Fibroblast of lung (primary cell): ENCODE measurements around the gene NNT. TPM values are rescaled to one million over a fixed set of nuclear protein-coding genes. Genes with fewer than 3 reads are reported as not detected.
"Not testable (repeated sequence)": the region's sequence is repeated elsewhere in the genome, so short reads cannot be mapped to it uniquely, and the experiment has no call there.

ENCODE experiments used
- DNase-seq, 2 donors: peaks; one replicate each; pipeline versions ENCODE4 v3.0.0 to v3.0.0-alpha.2; 2010; ENCODE audit warnings: low read depth in 2 of 2
- H2AFZ ChIP-seq: 2 replicates; pipeline ENCODE4 v1.5.1; 2012; ENCODE audit warnings: low read length, control low read depth, inconsistent platforms
- H3K27ac ChIP-seq: 2 replicates; pipeline ENCODE4 v1.5.1; 2011; ENCODE audit warnings: low read length, control low read depth; ENCODE audit not compliant: insufficient read depth
- H3K27me3 ChIP-seq: 2 replicates; pipeline ENCODE4 v1.5.1; 2011; ENCODE audit warnings: mild to moderate bottlenecking, low read length; ENCODE audit not compliant: control insufficient read depth, insufficient read depth
- H3K36me3 ChIP-seq: 2 replicates; pipeline ENCODE4 v1.5.1; 2011; ENCODE audit warnings: low read length; ENCODE audit not compliant: control insufficient read depth, insufficient read depth
- H3K4me1 ChIP-seq: 2 replicates; pipeline ENCODE4 v1.5.1; 2011; ENCODE audit warnings: low read length; ENCODE audit not compliant: control insufficient read depth, insufficient read depth; ENCODE audit errors: extremely low read depth
- H3K4me2 ChIP-seq: 2 replicates; pipeline ENCODE4 v1.5.1; 2011; ENCODE audit warnings: low read length, control low read depth; ENCODE audit not compliant: insufficient read depth; ENCODE audit errors: extremely low read depth
- H3K4me3 ChIP-seq, 4 experiments: fragments of 200-600 bp in 1 of 4; sonication (generic) in 1 of 4; replicated peaks in 1 of 4; 2 replicates each; pipeline ENCODE4 v1.5.1; 2011 to 2016; ENCODE audit warnings: low read length in 4 of 4, low read depth in 3 of 4, mild to moderate bottlenecking in 3 of 4, control low read depth in 2 of 4, inconsistent platforms in 1 of 4, mixed read lengths in 1 of 4; ENCODE audit not compliant: insufficient read depth in 1 of 4; ENCODE audit errors: control extremely low read depth in 1 of 4
- H3K79me2 ChIP-seq: 2 replicates; pipeline ENCODE4 v1.5.1; 2012; ENCODE audit warnings: mild to moderate bottlenecking, low read length, inconsistent platforms; ENCODE audit not compliant: control insufficient read depth, insufficient read depth
- H3K9ac ChIP-seq: 2 replicates; pipeline ENCODE4 v1.5.1; 2011; ENCODE audit warnings: mild to moderate bottlenecking, low read length, control low read depth; ENCODE audit not compliant: insufficient read depth
- H3K9me3 ChIP-seq: 2 replicates; pipeline ENCODE4 v1.5.1; 2012; ENCODE audit warnings: low read depth, low read length; ENCODE audit not compliant: control insufficient read depth, insufficient read depth
- H4K20me1 ChIP-seq: 2 replicates; pipeline ENCODE4 v1.5.1; 2011; ENCODE audit warnings: low read length; ENCODE audit not compliant: control insufficient read depth, insufficient read depth; ENCODE audit errors: extremely low read depth
- CTCF ChIP-seq, 2 donors: IDR thresholded peaks in 1 of 2; conservative IDR thresholded peaks in 1 of 2; 1 replicate in 1 of 2; 2 replicates in 1 of 2; pipeline ENCODE4 v1.5.1; 2011 to 2012; ENCODE audit warnings: low read length in 2 of 2, control low read depth in 1 of 2, inconsistent platforms in 1 of 2, low read depth in 1 of 2, mild to moderate bottlenecking in 1 of 2
- EZH2 ChIP-seq: IDR thresholded peaks from 2 replicates; pipeline ENCODE4 v1.5.1; 2012; ENCODE audit warnings: low read length, control low read depth, mild to moderate bottlenecking; ENCODE audit errors: missing control alignments
- polyA plus RNA-seq, 2 donors: library from polyadenylated mRNA; depleted of rRNA in 1 of 2; stranded (reverse) in 1 of 2; unstranded in 1 of 2; fragments of >200 nt; gene quantifications; 2 replicates each; pipeline ENCODE4 v1.2.1, GENCODE V29; 2011 to 2012; ENCODE audit warnings: missing spikeins in 1 of 2
- total RNA-seq: library from RNA; depleted of rRNA; stranded (reverse); fragments of >200 nt; gene quantifications from 2 replicates; pipeline ENCODE4 v1.2.1, GENCODE V29; 2014

The NNT gene
- total and polyA plus RNA-seq, 2 donors (not counting 1 experiment from before 2014, with no cell fraction given), result 65.7 to 115 TPM

GRCh38 chr5:43731573-43731972 is 128.6 kb downstream of the NNT start:
- no peaks in the 10 kb centered on the region for H3K79me2 ChIP-seq
- H3K36me3 ChIP-seq, result no peaks in the 10 kb centered on the region
- H4K20me1 ChIP-seq, result no peaks in the 10 kb centered on the region
- TF ChIP-seq CTCF (conservative IDR thresholded peaks at IDR 0.05 in 1 of 2, IDR thresholded peaks at IDR 0.05 in 1 of 2; ENCODE audit: low read depth in 1 of 2, low read length in 2 of 2) (no peak), EZH2 (no peak)
- H3K4me3 ChIP-seq, result no peak overlapping the region
- no peak overlapping the region for H3K27ac ChIP-seq
- H2AFZ ChIP-seq, result no peak overlapping the region
- no peaks in the 10 kb centered on the region for H3K9me3 ChIP-seq
- no peaks in the 10 kb centered on the region for H3K27me3 ChIP-seq
- no peaks in the 10 kb centered on the region for H3K4me1 ChIP-seq
- no peak for DNase-seq
- no peak overlapping the region for H3K4me2 ChIP-seq
- H3K9ac ChIP-seq, result no peak overlapping the region

GRCh38 chr5:43745923-43746548 is 143.1 kb downstream of the NNT start:
- not testable (repeated sequence) for DNase-seq, H3K4me1 ChIP-seq, H3K27me3 ChIP-seq, H3K4me2 ChIP-seq, H3K79me2 ChIP-seq, H3K9me3 ChIP-seq, H3K36me3 ChIP-seq, H2AFZ ChIP-seq, H3K9ac ChIP-seq, H4K20me1 ChIP-seq, H3K4me3 ChIP-seq, H3K27ac ChIP-seq

- Histone ChIP-seq H4K20me1 (no peaks in the 10 kb centered on the region), H3K27ac (no peak overlapping the region), H3K4me1 (no peaks in the 10 kb centered on the region), H3K27me3 (no peaks in the 10 kb centered on the region), H3K9me3 (no peaks in the 10 kb centered on the region), H3K36me3 (no peaks in the 10 kb centered on the region), H3K9ac (no peak overlapping the region), H2AFZ (no peak overlapping the region), H3K4me3 (no peak overlapping the region), H3K4me2 (no peak overlapping the region), H3K79me2 (no peaks in the 10 kb centered on the region)
- no peak for TF ChIP-seq CTCF (conservative IDR thresholded peaks at IDR 0.05 in 1 of 2, IDR thresholded peaks at IDR 0.05 in 1 of 2; ENCODE audit: low read depth in 1 of 2, low read length in 2 of 2)
- TF ChIP-seq EZH2, result no peak
- DNase-seq, result no peak
Measured at GRCh38 chr5:43750809-43751208, 147.8 kb downstream of the NNT start.
